ENCODE results near the gene ATP6V1F.

DNA sequence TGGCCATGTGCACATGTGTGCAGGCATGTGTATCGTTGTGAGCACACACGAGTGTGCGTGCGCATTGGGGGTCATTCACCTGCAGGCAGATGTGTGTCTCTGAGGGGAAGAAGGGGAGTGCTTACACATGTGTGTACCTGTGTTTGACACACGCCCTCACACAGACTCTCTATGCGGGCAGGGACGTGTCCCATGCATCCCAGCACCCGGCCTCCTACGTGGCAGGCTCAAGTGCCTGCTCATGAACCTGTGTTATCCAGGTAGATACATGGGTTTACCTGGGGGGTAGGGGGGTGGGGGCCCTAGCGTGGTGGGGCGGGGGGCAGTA lies 29.2 kb downstream of the ATP6V1F start:
- TF ChIP-seq CTCF (IDR thresholded peaks at IDR 0.05; ENCODE audit: low read length) (no peak), EZH2 (IDR thresholded peaks at IDR 0.05; ENCODE audit: borderline replicate concordance, low read length) (no peak)

Data from OCI-LY1 (cell line).